OCI-LY3 (cell line): ENCODE results near the gene CAMTA1.

ENCODE experiments used
- CTCF ChIP-seq: fragments of 200-600, 300-600 bp; sonication (generic); IDR thresholded peaks from 2 replicates; pipeline ENCODE4 v1.5.1; 2014; ENCODE audit warnings: antibody characterized with exemption, low read length, low read depth
- EZH2phosphoT487 ChIP-seq: fragments of 200-600 bp; shearing (Covaris generic); IDR thresholded peaks from 2 replicates; pipeline ENCODE4 v1.6.1; 2018; ENCODE audit warnings: antibody characterized with exemption, mixed run types, low read depth

- no peak for TF ChIP-seq CTCF
- TF ChIP-seq EZH2phosphoT487: no peak
These were observed 310.2 kb downstream of the CAMTA1 start for GRCh38 chr1:7095343-7095964.
